ENCODE measurements around the gene MRAP2.

DNA sequence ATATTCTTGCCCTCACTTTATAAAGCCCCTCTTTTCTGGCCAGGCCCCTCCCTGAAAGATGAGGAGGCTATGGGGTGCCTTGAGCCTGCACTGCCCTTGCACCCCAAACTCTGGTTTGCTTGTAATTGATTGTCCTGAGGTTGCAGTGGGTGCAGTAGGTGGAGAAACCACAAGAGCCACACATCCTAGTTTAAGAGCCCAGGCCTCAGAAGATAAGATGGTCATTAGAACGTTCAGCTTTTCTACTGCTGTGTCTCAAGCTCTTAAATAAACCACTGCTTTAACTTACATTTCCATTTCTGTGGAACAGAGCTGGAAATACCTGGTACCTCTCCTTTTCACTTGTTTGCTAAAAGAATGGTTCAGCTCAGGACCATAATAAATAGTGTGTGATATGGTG lies 9.0 kb downstream of the MRAP2 start:
- TF ChIP-seq, protein P1, sequence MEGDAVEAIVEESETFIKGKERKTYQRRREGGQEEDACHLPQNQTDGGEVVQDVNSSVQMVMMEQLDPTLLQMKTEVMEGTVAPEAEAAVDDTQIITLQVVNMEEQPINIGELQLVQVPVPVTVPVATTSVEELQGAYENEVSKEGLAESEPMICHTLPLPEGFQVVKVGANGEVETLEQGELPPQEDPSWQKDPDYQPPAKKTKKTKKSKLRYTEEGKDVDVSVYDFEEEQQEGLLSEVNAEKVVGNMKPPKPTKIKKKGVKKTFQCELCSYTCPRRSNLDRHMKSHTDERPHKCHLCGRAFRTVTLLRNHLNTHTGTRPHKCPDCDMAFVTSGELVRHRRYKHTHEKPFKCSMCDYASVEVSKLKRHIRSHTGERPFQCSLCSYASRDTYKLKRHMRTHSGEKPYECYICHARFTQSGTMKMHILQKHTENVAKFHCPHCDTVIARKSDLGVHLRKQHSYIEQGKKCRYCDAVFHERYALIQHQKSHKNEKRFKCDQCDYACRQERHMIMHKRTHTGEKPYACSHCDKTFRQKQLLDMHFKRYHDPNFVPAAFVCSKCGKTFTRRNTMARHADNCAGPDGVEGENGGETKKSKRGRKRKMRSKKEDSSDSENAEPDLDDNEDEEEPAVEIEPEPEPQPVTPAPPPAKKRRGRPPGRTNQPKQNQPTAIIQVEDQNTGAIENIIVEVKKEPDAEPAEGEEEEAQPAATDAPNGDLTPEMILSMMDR (IDR thresholded peaks at IDR 0.05): no peak
- no peak for TF ChIP-seq POLR2AphosphoS5 (IDR thresholded peaks at IDR 0.05; ENCODE audit: insufficient read depth in 1 of 2, low read depth in 1 of 2)
- TF ChIP-seq POLR2A (IDR thresholded peaks at IDR 0.05): no peak
